H9 (cell line): ENCODE results near the gene DENND1A. TPM values are rescaled to one million over a fixed set of nuclear protein-coding genes. Genes with fewer than 3 reads are reported as not detected.

Experiments
- DNase-seq: peaks from one replicate; pipeline ENCODE4 v3.0.0-alpha.2; 2017
- H2AFZ ChIP-seq: one replicate; pipeline ENCODE4 v1.6.1; 2013; ENCODE audit warnings: mild to moderate bottlenecking, low read length, control low read depth, moderate library complexity
- H2AK5ac ChIP-seq: 2 replicates; pipeline ENCODE4 v1.6.1; 2013; ENCODE audit warnings: low read length, control low read depth, mixed read lengths; ENCODE audit not compliant: insufficient read length
- H2BK120ac ChIP-seq: one replicate; pipeline ENCODE4 v1.6.1; 2013; ENCODE audit warnings: low read depth, mild to moderate bottlenecking, low read length, control low read depth, inconsistent platforms; ENCODE audit not compliant: poor library complexity, severe bottlenecking
- H2BK12ac ChIP-seq: 2 replicates; pipeline ENCODE4 v1.6.1; 2013; ENCODE audit warnings: low read length, control low read depth, mixed read lengths, low read depth; ENCODE audit not compliant: insufficient read length
- H2BK15ac ChIP-seq: 2 replicates; pipeline ENCODE4 v1.6.1; 2013; ENCODE audit warnings: low read depth, low read length, control low read depth
- H2BK20ac ChIP-seq: one replicate; pipeline ENCODE4 v1.6.1; 2013; ENCODE audit warnings: low read depth, mild to moderate bottlenecking, low read length, control low read depth, inconsistent platforms; ENCODE audit not compliant: poor library complexity, severe bottlenecking
- H2BK5ac ChIP-seq: 2 replicates; pipeline ENCODE4 v1.6.1; 2013; ENCODE audit warnings: low read length, control low read depth, mixed read lengths; ENCODE audit not compliant: insufficient read length
- H3K14ac ChIP-seq: 2 replicates; pipeline ENCODE4 v1.6.1; 2013; ENCODE audit warnings: low read length, control low read depth; ENCODE audit not compliant: insufficient read depth
- H3K18ac ChIP-seq: 2 replicates; pipeline ENCODE4 v1.6.1; 2013; ENCODE audit warnings: low read depth, mild to moderate bottlenecking, mixed read lengths, low read length, control low read depth; ENCODE audit not compliant: insufficient read length
- H3K23ac ChIP-seq: 2 replicates; pipeline ENCODE4 v1.6.1; 2013; ENCODE audit warnings: low read length, control low read depth, mixed read lengths, low read depth; ENCODE audit not compliant: insufficient read length
- H3K23me2 ChIP-seq: 2 replicates; pipeline ENCODE4 v1.6.1; 2013; ENCODE audit warnings: low read depth, mild to moderate bottlenecking, mixed read lengths, low read length, control low read depth; ENCODE audit not compliant: insufficient read length, poor library complexity, severe bottlenecking
- H3K27ac ChIP-seq: 2 replicates; pipeline ENCODE4 v1.5.1; 2013; ENCODE audit warnings: low read length, control low read depth, mixed read lengths, low read depth; ENCODE audit not compliant: insufficient read length
- H3K27me3 ChIP-seq: 2 replicates; pipeline ENCODE4 v1.6.1; 2013; ENCODE audit warnings: low read length, control low read depth, inconsistent platforms; ENCODE audit not compliant: insufficient read depth
- H3K4ac ChIP-seq: 2 replicates; pipeline ENCODE4 v1.6.1; 2013; ENCODE audit warnings: low read depth, mild to moderate bottlenecking, control low read depth, inconsistent platforms, low read length, moderate library complexity
- H3K4me1 ChIP-seq: 2 replicates; pipeline ENCODE4 v1.6.1; 2013; ENCODE audit warnings: low read length, control low read depth, inconsistent platforms; ENCODE audit not compliant: insufficient read depth
- H3K4me2 ChIP-seq: 2 replicates; pipeline ENCODE4 v1.6.1; 2013; ENCODE audit warnings: low read length, control low read depth, mixed read lengths; ENCODE audit not compliant: insufficient read length, insufficient read depth
- H3K56ac ChIP-seq: 2 replicates; pipeline ENCODE4 v1.6.1; 2013; ENCODE audit warnings: low read depth, mild to moderate bottlenecking, mixed read lengths, low read length, control low read depth; ENCODE audit not compliant: insufficient read length
- H3K79me1 ChIP-seq: 2 replicates; pipeline ENCODE4 v1.6.1; 2013; ENCODE audit warnings: low read depth, mild to moderate bottlenecking, moderate library complexity, low read length, control low read depth, inconsistent platforms; ENCODE audit not compliant: insufficient read depth, poor library complexity, severe bottlenecking
- H3K79me2 ChIP-seq: 2 replicates; pipeline ENCODE4 v1.6.1; 2013; ENCODE audit warnings: low read length, control low read depth, inconsistent platforms; ENCODE audit not compliant: insufficient read depth
- H3K9ac ChIP-seq: 2 replicates; pipeline ENCODE4 v1.6.1; 2013; ENCODE audit warnings: low read length, control low read depth, mixed read lengths; ENCODE audit not compliant: insufficient read length; ENCODE audit errors: extremely low read depth
- H3K9me3 ChIP-seq: one replicate; pipeline ENCODE4 v1.6.1; 2013; ENCODE audit warnings: low read depth, low read length, inconsistent platforms; ENCODE audit not compliant: control insufficient read depth
- H3T11ph ChIP-seq: one replicate; pipeline ENCODE4 v1.6.1; 2013; ENCODE audit warnings: mild to moderate bottlenecking, low read length, control low read depth, inconsistent platforms
- H4K20me1 ChIP-seq: one replicate; pipeline ENCODE4 v1.6.1; 2013; ENCODE audit not compliant: control insufficient read depth, insufficient read length, insufficient read depth
- H4K5ac ChIP-seq: 2 replicates; pipeline ENCODE4 v1.6.1; 2013; ENCODE audit warnings: low read depth, mild to moderate bottlenecking, mixed read lengths, low read length, control low read depth; ENCODE audit not compliant: insufficient read length
- H4K8ac ChIP-seq: replicated peaks from 2 replicates; pipeline ENCODE4 v1.6.1; 2013; ENCODE audit warnings: low read length, control low read depth, mixed read lengths, low read depth; ENCODE audit not compliant: insufficient read length
- H4K91ac ChIP-seq: 2 replicates; pipeline ENCODE4 v1.6.1; 2013; ENCODE audit warnings: low read depth, mild to moderate bottlenecking, moderate library complexity, mixed read lengths, low read length, control low read depth; ENCODE audit not compliant: insufficient read length
- H3K27ac Mint-ChIP-seq, 3 experiments: 2 replicates in 2 of 3; 3 replicates in 1 of 3; pipeline ENCODE4 v1.8.0; 2020 to 2021; ENCODE audit warnings: mixed read lengths in 3 of 3, mild to moderate bottlenecking in 1 of 3, moderate library complexity in 1 of 3
- H3K27me3 Mint-ChIP-seq: 2 replicates; pipeline ENCODE4 v1.8.0; 2021; ENCODE audit warnings: low read depth, mild to moderate bottlenecking, moderate library complexity, mixed read lengths
- H3K36me3 Mint-ChIP-seq, 3 experiments: 2 replicates in 2 of 3; 3 replicates in 1 of 3; pipeline ENCODE4 v1.8.0; 2020 to 2021; ENCODE audit warnings: low read depth in 3 of 3, mixed read lengths in 3 of 3; ENCODE audit not compliant: insufficient read depth in 1 of 3
- H3K4me1 Mint-ChIP-seq, 2 experiments: 2 replicates each; pipeline ENCODE4 v1.8.0; 2020; ENCODE audit warnings: mixed read lengths in 2 of 2
- H3K4me3 Mint-ChIP-seq, 2 experiments: 2 replicates in 1 of 2; 3 replicates in 1 of 2; pipeline ENCODE4 v1.8.0; 2020 to 2021; ENCODE audit warnings: mild to moderate bottlenecking in 2 of 2, mixed read lengths in 2 of 2, moderate library complexity in 1 of 2
- H3K9me3 Mint-ChIP-seq, 2 experiments: 2 replicates in 1 of 2; 3 replicates in 1 of 2; pipeline ENCODE4 v1.8.0; 2020; ENCODE audit warnings: mild to moderate bottlenecking in 2 of 2, mixed read lengths in 2 of 2, moderate library complexity in 1 of 2
- WGBS: extraction: QIAGEN DNeasy Blood & Tissue Kit; methylation state at CpG from one replicate; pipeline ENCODE4 v1.1.7; 2013; ENCODE audit warnings: missing lambda C conversion rate, low lambda C conversion rate, mixed read lengths; ENCODE audit not compliant: insufficient read length; ENCODE audit errors: extremely low coverage; 5-methylcytosine and 5-hydroxymethylcytosine counted together
- total RNA-seq: library from RNA; stranded (reverse); gene quantifications from 2 replicates; pipeline ENCODE4 v1.2.1, GENCODE V29; 2021
- TF ChIP-seq, protein P1 (sequence below): fragments of 200-600 bp; sonication (generic); conservative IDR thresholded peaks from 3 replicates; pipeline ENCODE4 v1.8.0; 2021; ENCODE audit warnings: antibody characterized with exemption, mild to moderate bottlenecking

Gene DENND1A
- total RNA-seq, 1 experiment from 2014 or later: 20.4 TPM

DNA sequence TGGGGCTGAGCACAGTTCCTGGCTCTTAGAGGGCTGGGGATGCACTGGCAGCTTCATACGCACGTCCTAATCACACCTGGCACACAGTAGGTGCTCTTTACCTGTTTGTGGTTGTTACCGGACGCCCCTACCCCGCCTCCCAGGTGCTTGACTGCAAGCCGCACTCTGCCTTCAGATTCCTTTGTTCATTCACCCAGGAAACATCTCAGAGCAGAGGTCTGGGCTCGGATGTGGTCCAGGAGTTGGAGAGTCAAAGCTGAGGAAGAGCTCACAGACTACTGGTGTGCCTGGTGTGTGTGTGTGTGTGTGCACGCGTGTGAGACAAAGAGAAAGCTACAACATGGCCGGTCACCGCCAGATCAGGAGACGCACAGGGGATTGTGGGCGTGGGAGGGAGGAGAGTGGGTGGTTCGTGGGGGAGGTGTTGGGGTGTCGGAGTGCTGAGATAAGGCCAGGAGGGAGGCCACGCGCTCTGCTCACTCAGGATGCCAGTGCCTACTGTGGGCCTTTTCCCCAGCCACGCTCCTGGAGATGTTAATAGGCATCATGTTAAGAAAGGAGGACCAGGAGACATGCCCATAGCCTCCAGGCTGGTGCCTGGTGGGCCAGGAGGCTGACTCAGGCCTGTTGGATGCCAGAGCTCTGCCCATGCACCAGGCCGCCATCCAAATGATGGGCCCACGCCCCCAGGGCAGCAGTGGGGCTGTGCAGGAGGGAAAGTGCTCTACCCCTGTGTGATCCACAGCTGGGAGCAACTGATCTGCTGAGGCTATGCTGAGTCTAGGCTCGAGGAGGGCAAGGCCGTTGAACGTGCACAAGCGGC, 534.0 kb downstream of the DENND1A start:
- Histone ChIP-seq H4K5ac (no peak overlapping the region), H3K14ac (peak overlapping the region; percentile 36; the same call in 1 of the 2 replicates), H3K79me2 (no peaks in the 10 kb centered on the region), H3K23ac (no peak overlapping the region), H3K23me2 (no peaks in the 10 kb centered on the region), H3K27me3 (no peaks in the 10 kb centered on the region), H3T11ph (no peak overlapping the region), H2BK15ac (no peak overlapping the region), H3K4me1 (no peaks in the 10 kb centered on the region), H2AK5ac (no peak overlapping the region), H2AFZ (no peak overlapping the region), H2BK5ac (no peak overlapping the region), H3K4ac (no peak overlapping the region), H4K91ac (no peak overlapping the region), H3K27ac (no peak overlapping the region), H4K8ac (no peak overlapping the region), H3K18ac (no peak overlapping the region), H3K9me3 (no peaks in the 10 kb centered on the region), H2BK12ac (no peak overlapping the region), H3K79me1 (no peaks in the 10 kb centered on the region), H4K20me1 (no peaks in the 10 kb centered on the region), H3K56ac (no peak overlapping the region), H2BK20ac (no peak overlapping the region), H2BK120ac (no peak overlapping the region), H3K9ac (no peak overlapping the region), H3K4me2 (no peak overlapping the region)
- TF ChIP-seq, protein P1, sequence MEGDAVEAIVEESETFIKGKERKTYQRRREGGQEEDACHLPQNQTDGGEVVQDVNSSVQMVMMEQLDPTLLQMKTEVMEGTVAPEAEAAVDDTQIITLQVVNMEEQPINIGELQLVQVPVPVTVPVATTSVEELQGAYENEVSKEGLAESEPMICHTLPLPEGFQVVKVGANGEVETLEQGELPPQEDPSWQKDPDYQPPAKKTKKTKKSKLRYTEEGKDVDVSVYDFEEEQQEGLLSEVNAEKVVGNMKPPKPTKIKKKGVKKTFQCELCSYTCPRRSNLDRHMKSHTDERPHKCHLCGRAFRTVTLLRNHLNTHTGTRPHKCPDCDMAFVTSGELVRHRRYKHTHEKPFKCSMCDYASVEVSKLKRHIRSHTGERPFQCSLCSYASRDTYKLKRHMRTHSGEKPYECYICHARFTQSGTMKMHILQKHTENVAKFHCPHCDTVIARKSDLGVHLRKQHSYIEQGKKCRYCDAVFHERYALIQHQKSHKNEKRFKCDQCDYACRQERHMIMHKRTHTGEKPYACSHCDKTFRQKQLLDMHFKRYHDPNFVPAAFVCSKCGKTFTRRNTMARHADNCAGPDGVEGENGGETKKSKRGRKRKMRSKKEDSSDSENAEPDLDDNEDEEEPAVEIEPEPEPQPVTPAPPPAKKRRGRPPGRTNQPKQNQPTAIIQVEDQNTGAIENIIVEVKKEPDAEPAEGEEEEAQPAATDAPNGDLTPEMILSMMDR: no peak
- Mint-ChIP-seq H3K36me3 (peaks cover 0 to 2% (median 0%) of the 10 kb centered on the region in 3 experiments; a peak in 1 of 7 replicates), H3K9me3 (peaks cover 2 to 8% of the 10 kb centered on the region in 2 experiments; a peak in 3 of 5 replicates), H3K4me1 (peaks cover 6 to 18% of the 10 kb centered on the region in 2 experiments; a peak in 3 of 4 replicates), H3K4me3 (peak overlapping the region in 1 of 2 experiments; percentile 2; a peak in 1 of 5 replicates), H3K27me3 (peaks cover 10% of the 10 kb centered on the region), H3K27ac (peak overlapping the region in 2 of 3 experiments; percentile 34 to 79; a peak in 4 of 7 replicates)
- no peak for DNase-seq
- WGBS: no CpG with 5 or more reads among the region's 24 CpGs
